KMS-11 (cell line): ENCODE results near the gene MADCAM1.
A peak's percentile ranks its signal among the peaks of the same experiment; 100 is the strongest.
"Not testable (repeated sequence)": the region's sequence is repeated elsewhere in the genome, so short reads cannot be mapped to it uniquely, and the experiment has no call there.

Experiments used
- H2AFZ ChIP-seq: fragments of 200-600 bp; sonication (generic); 2 replicates; pipeline ENCODE4 v1.6.1; 2016; ENCODE audit warnings: antibody characterized with exemption, mixed run types, low read depth
- H3K27ac ChIP-seq: fragments of 200-600 bp; sonication (generic); 2 replicates; pipeline ENCODE4 v1.6.1; 2016; ENCODE audit warnings: mild to moderate bottlenecking, mixed run types
- H3K27me3 ChIP-seq: fragments of 200-600 bp; sonication (generic); 2 replicates; pipeline ENCODE4 v1.6.1; 2017; ENCODE audit warnings: mild to moderate bottlenecking, low read depth, mixed run types, moderate library complexity; ENCODE audit not compliant: insufficient read depth
- H3K36me3 ChIP-seq: fragments of 200-600 bp; sonication (generic); 2 replicates; pipeline ENCODE4 v1.6.1; 2017; ENCODE audit warnings: mild to moderate bottlenecking, mixed run types; ENCODE audit not compliant: insufficient read depth
- H3K4me1 ChIP-seq: fragments of 200-600 bp; sonication (generic); 2 replicates; pipeline ENCODE4 v1.6.1; 2016; ENCODE audit warnings: mild to moderate bottlenecking, low read depth, mixed run types; ENCODE audit not compliant: poor library complexity, severe bottlenecking
- H3K4me2 ChIP-seq: fragments of 200-600 bp; sonication (generic); 2 replicates; pipeline ENCODE4 v1.7.0; 2016; ENCODE audit warnings: mild to moderate bottlenecking, mixed run types
- H3K4me3 ChIP-seq: fragments of 200-600 bp; sonication (generic); IDR thresholded peaks from 2 replicates; pipeline ENCODE4 v1.6.1; 2017; ENCODE audit warnings: low read depth, low read length, mixed read lengths; ENCODE audit not compliant: insufficient read depth
- H3K79me2 ChIP-seq: fragments of 200-600 bp; sonication (generic); 2 replicates; pipeline ENCODE4 v1.6.1; 2016; ENCODE audit warnings: low read depth, mixed run types; ENCODE audit not compliant: insufficient read depth
- H3K9ac ChIP-seq: fragments of 200-600 bp; sonication (generic); 2 replicates; pipeline ENCODE4 v1.6.1; 2016; ENCODE audit warnings: mild to moderate bottlenecking, mixed run types
- H4K20me1 ChIP-seq: fragments of 200-600 bp; sonication (generic); 2 replicates; pipeline ENCODE4 v1.6.1; 2016; ENCODE audit warnings: mild to moderate bottlenecking, mixed run types; ENCODE audit not compliant: insufficient read depth
- CTCF ChIP-seq: fragments of 200-600 bp; sonication (generic); conservative IDR thresholded peaks from 2 replicates; pipeline ENCODE4 v1.6.1; 2017; ENCODE audit warnings: low read depth, mild to moderate bottlenecking, antibody characterized with exemption, low read length, moderate library complexity, mixed read lengths

MADCAM1 gene

GRCh38 chr19:478236-478903 is 17.9 kb upstream of the MADCAM1 start:
- no peak overlapping the region for H3K4me3 ChIP-seq
- TF ChIP-seq CTCF: no peak
- H3K4me2 ChIP-seq: no peak overlapping the region
- H3K36me3 ChIP-seq: no peaks in the 10 kb centered on the region
- no peak overlapping the region for H2AFZ ChIP-seq
- H3K27me3 ChIP-seq: peaks cover 40% of the 10 kb centered on the region
- no peak overlapping the region for H3K27ac ChIP-seq
- H3K9ac ChIP-seq: no peak overlapping the region
- H4K20me1 ChIP-seq: no peaks in the 10 kb centered on the region
- H3K4me1 ChIP-seq: no peaks in the 10 kb centered on the region
- H3K79me2 ChIP-seq: no peaks in the 10 kb centered on the region

GRCh38 chr19:478976-479375 is 17.3 kb upstream of the MADCAM1 start:
- Histone ChIP-seq H3K4me3 (no peak overlapping the region), H3K27me3 (peaks cover 44% of the 10 kb centered on the region), H4K20me1 (no peaks in the 10 kb centered on the region), H3K27ac (no peak overlapping the region), H3K79me2 (no peaks in the 10 kb centered on the region), H3K4me1 (no peaks in the 10 kb centered on the region), H3K4me2 (no peak overlapping the region), H3K9ac (no peak overlapping the region), H2AFZ (no peak overlapping the region), H3K36me3 (no peaks in the 10 kb centered on the region)
- no peak for TF ChIP-seq CTCF

GRCh38 chr19:480016-480855 is 16.1 kb upstream of the MADCAM1 start:
- peaks cover 39% of the 10 kb centered on the region for H3K27me3 ChIP-seq
- H3K4me3 ChIP-seq: no peak overlapping the region
- H3K36me3 ChIP-seq: no peaks in the 10 kb centered on the region
- H3K4me2 ChIP-seq: no peak overlapping the region
- no peaks in the 10 kb centered on the region for H3K4me1 ChIP-seq
- no peak overlapping the region for H2AFZ ChIP-seq
- TF ChIP-seq CTCF: peak; percentile 46; the same call in 1 of the 2 replicates
- H3K9ac ChIP-seq: no peak overlapping the region
- no peak overlapping the region for H3K27ac ChIP-seq
- H3K79me2 ChIP-seq: no peaks in the 10 kb centered on the region
- no peaks in the 10 kb centered on the region for H4K20me1 ChIP-seq

GRCh38 chr19:481100-481499 is 15.2 kb upstream of the MADCAM1 start:
- H3K4me3 ChIP-seq, H4K20me1 ChIP-seq, H3K27ac ChIP-seq, H3K4me1 ChIP-seq, H3K4me2 ChIP-seq, H3K36me3 ChIP-seq, H3K79me2 ChIP-seq, H3K9ac ChIP-seq, H2AFZ ChIP-seq: not testable (repeated sequence)
- H3K27me3 ChIP-seq: peaks cover 40% of the 10 kb centered on the region
